KMS-11 (cell line): ENCODE data around the gene PNPO.

Source experiments
- H2AFZ ChIP-seq: fragments of 200-600 bp; sonication (generic); 2 replicates; pipeline ENCODE4 v1.6.1; 2016; ENCODE audit warnings: antibody characterized with exemption, mixed run types, low read depth
- H3K27ac ChIP-seq: fragments of 200-600 bp; sonication (generic); 2 replicates; pipeline ENCODE4 v1.6.1; 2016; ENCODE audit warnings: mild to moderate bottlenecking, mixed run types
- H3K27me3 ChIP-seq: fragments of 200-600 bp; sonication (generic); 2 replicates; pipeline ENCODE4 v1.6.1; 2017; ENCODE audit warnings: mild to moderate bottlenecking, low read depth, mixed run types, moderate library complexity; ENCODE audit not compliant: insufficient read depth
- H3K36me3 ChIP-seq: fragments of 200-600 bp; sonication (generic); 2 replicates; pipeline ENCODE4 v1.6.1; 2017; ENCODE audit warnings: mild to moderate bottlenecking, mixed run types; ENCODE audit not compliant: insufficient read depth
- H3K4me1 ChIP-seq: fragments of 200-600 bp; sonication (generic); 2 replicates; pipeline ENCODE4 v1.6.1; 2016; ENCODE audit warnings: mild to moderate bottlenecking, low read depth, mixed run types; ENCODE audit not compliant: poor library complexity, severe bottlenecking
- H3K4me2 ChIP-seq: fragments of 200-600 bp; sonication (generic); 2 replicates; pipeline ENCODE4 v1.7.0; 2016; ENCODE audit warnings: mild to moderate bottlenecking, mixed run types
- H3K4me3 ChIP-seq: fragments of 200-600 bp; sonication (generic); IDR thresholded peaks from 2 replicates; pipeline ENCODE4 v1.6.1; 2017; ENCODE audit warnings: low read depth, low read length, mixed read lengths; ENCODE audit not compliant: insufficient read depth
- H3K79me2 ChIP-seq: fragments of 200-600 bp; sonication (generic); 2 replicates; pipeline ENCODE4 v1.6.1; 2016; ENCODE audit warnings: low read depth, mixed run types; ENCODE audit not compliant: insufficient read depth
- H3K9ac ChIP-seq: fragments of 200-600 bp; sonication (generic); 2 replicates; pipeline ENCODE4 v1.6.1; 2016; ENCODE audit warnings: mild to moderate bottlenecking, mixed run types
- H4K20me1 ChIP-seq: fragments of 200-600 bp; sonication (generic); 2 replicates; pipeline ENCODE4 v1.6.1; 2016; ENCODE audit warnings: mild to moderate bottlenecking, mixed run types; ENCODE audit not compliant: insufficient read depth
- CTCF ChIP-seq: fragments of 200-600 bp; sonication (generic); conservative IDR thresholded peaks from 2 replicates; pipeline ENCODE4 v1.6.1; 2017; ENCODE audit warnings: low read depth, mild to moderate bottlenecking, antibody characterized with exemption, low read length, moderate library complexity, mixed read lengths

The PNPO gene

DNA sequence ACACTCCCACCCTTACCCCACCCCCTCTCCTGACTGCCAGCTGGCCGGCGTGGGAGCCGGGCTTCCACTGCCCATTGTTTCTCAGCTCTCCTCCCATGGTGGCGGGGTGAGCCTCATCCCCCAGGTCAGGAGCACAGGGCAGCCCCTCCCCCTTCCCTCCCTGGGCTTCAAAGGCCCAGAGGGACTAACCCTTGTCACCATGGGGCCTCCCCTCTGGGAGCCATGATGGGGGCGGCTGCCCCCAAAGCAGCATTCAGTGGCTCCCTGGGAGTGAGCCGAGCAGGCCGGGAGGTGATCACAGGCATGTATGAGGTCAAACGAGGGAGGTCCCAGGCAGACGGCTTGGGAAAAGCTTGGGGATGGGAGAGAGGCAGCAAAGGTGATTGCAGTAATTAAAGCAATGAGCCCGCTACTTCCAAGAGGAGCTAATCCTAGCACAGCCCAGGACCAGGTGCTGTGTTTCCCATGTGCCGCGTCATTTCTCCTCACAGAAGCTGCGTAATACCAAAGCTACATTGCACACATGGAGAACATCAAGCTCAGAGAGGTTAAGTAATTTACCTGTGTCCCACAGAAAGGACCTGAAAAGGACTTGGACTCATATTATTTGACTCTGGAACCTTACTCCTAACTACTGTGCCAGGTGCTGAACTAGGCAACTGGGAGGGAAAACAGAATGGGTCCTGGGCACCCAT is 54.0 kb downstream of the PNPO start:
- H4K20me1 ChIP-seq: no peaks in the 10 kb centered on the region
- H3K79me2 ChIP-seq: no peaks in the 10 kb centered on the region
- no peak overlapping the region for H3K4me3 ChIP-seq
- H2AFZ ChIP-seq: no peak overlapping the region
- H3K27ac ChIP-seq: no peak overlapping the region
- no peaks in the 10 kb centered on the region for H3K27me3 ChIP-seq
- peaks cover 9% of the 10 kb centered on the region for H3K4me1 ChIP-seq
- no peak for TF ChIP-seq CTCF
- no peak overlapping the region for H3K4me2 ChIP-seq
- H3K9ac ChIP-seq: no peak overlapping the region
- H3K36me3 ChIP-seq: no peaks in the 10 kb centered on the region

DNA sequence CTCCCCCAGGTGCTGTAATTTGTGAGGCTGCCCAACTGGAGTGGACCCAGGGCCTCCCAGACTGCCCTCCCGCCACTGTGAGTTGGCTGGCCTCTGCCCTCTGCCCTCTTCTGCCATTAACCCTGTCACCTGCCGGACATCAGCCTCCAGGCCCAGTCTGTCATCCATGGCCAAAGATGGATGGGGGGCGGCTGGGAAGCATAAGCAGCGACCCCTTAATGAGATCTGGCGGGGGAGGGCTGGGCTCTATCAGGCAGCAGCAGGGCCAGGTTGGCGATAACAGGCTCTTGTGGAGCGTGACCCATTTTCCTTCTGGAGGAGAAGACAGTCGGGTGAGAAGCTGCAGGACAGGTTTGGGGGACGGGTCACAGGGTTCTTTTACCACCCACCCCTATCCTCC is 54.8 kb downstream of the PNPO start:
- Histone ChIP-seq H3K4me2 (no peak overlapping the region), H2AFZ (no peak overlapping the region), H3K9ac (no peak overlapping the region), H3K36me3 (no peaks in the 10 kb centered on the region), H3K4me1 (peaks cover 1% of the 10 kb centered on the region), H3K27ac (no peak overlapping the region), H4K20me1 (no peaks in the 10 kb centered on the region), H3K4me3 (no peak overlapping the region), H3K27me3 (no peaks in the 10 kb centered on the region), H3K79me2 (no peaks in the 10 kb centered on the region)
- TF ChIP-seq CTCF: no peak

DNA sequence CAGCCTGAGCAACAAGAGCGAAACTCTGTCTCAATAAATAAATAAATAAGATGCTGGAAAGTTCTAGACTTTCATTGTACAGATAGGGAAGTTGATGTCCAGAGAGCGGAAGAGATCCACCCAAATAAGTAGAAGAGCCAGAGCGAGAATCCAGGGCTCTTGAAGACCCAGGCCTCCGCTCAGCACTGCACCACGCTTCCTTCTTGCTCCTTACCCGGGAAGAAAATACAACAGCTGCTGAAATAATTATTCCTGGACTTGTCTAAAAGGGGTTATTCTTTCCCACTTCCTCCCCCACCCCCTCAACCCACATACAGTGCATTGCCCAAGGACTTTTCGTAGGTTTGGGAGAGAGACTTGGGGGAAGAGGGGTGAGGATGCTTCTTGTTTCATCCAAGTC is 56.2 kb downstream of the PNPO start:
- Histone ChIP-seq H2AFZ (no peak overlapping the region), H3K27ac (no peak overlapping the region)

GRCh38 chr17:47998044-47998443 is 56.7 kb downstream of the PNPO start:
- Histone ChIP-seq H3K4me2 (no peak overlapping the region), H3K4me1 (peaks cover 8% of the 10 kb centered on the region), H3K79me2 (no peaks in the 10 kb centered on the region), H2AFZ (no peak overlapping the region), H3K27ac (no peak overlapping the region), H3K4me3 (no peak overlapping the region), H3K27me3 (no peaks in the 10 kb centered on the region), H3K9ac (no peak overlapping the region), H3K36me3 (no peaks in the 10 kb centered on the region), H4K20me1 (no peaks in the 10 kb centered on the region)
- no peak for TF ChIP-seq CTCF

More for the DNA sequence above, 56.2 kb downstream of the PNPO start:
- Histone ChIP-seq H3K4me1 (peaks cover 4% of the 10 kb centered on the region), H3K27me3 (no peaks in the 10 kb centered on the region), H3K4me2 (no peak overlapping the region), H4K20me1 (no peaks in the 10 kb centered on the region), H3K79me2 (no peaks in the 10 kb centered on the region), H3K9ac (no peak overlapping the region), H3K4me3 (no peak overlapping the region), H3K36me3 (no peaks in the 10 kb centered on the region)
- TF ChIP-seq CTCF: no peak
